ENCODE results near the gene IFT81.

Gene IFT81

GRCh38 chr12:110157539-110157938 lies 33.4 kb downstream of the IFT81 start:
- DNase-seq (ENCODE audit: low read depth in 2 of 2), result no peak

GRCh38 chr12:110159671-110160245 lies 35.6 kb downstream of the IFT81 start:
- DNase-seq (ENCODE audit: low read depth in 2 of 2), result no peak

GRCh38 chr12:110165540-110166159 lies 41.5 kb downstream of the IFT81 start:
- no peak for DNase-seq (ENCODE audit: low read depth in 2 of 2)

DNA sequence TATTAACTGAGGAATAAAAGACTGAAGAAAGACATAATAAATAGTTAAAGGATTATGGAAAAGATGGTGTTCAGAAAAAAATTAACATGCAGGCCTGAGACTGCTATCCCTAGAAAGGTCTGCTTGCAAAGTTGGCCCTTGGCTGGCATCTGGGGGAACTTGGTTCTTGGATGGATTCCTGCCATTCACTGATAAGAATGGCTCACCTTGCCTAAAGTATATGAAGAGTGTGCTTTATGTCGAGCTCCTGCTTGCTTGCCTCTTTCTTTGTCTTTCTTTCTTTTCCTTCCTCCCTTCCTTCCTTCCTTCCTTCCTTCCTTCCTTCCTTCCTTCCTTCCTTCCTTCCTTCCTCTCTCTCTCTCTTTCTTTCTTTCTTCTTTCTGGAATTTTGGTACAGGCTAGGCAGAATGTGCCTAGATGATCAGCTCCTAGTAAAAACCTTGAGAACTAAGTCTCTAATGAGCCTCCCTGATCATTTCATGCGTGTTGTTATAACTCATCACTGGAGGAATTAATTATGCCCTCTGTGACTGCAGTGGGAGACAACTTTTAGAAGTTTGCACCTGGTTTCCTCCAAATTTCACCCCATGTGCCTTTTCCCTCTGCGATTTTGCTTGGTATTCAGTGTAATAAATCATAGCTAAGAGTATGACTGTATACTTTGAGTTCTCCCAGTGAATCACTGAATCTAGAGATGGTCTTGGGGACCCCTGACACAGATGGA lies 44.7 kb downstream of the IFT81 start:
- no peak for DNase-seq (ENCODE audit: low read depth in 2 of 2)

DNA sequence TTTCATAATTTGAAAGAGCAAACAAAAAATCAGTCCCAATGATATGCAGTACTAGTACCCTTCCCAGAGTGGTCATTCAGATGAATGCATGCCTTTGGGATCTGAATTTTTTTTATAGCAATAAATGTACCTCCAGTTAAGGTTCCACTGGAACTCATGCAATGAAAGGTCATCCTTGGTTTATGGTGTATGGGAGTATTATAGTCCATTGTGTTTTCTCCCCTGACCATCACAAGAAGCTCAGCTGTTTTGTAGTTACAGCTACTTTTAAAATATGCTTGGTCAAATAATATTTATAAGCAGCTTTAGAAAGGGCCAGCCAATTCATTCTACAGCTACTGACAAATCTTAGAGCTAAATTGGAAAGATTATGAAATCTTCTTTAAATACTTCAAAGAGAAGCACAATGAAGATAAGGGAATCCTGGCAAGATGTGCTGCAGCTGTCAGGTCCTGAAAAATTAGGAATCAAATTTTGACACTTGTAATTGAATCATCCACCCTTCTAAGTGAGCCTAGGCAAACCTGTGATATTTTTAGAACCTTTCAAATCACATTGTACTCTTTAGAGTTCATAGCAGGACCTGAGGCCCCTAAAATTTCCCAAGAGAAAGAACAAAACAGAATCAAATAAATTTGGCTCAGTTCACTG lies 46.5 kb downstream of the IFT81 start:
- no peak for DNase-seq (ENCODE audit: low read depth in 2 of 2)

GRCh38 chr12:110171186-110171538 lies 47.0 kb downstream of the IFT81 start:
- no peak for DNase-seq (ENCODE audit: low read depth in 2 of 2)

DNA sequence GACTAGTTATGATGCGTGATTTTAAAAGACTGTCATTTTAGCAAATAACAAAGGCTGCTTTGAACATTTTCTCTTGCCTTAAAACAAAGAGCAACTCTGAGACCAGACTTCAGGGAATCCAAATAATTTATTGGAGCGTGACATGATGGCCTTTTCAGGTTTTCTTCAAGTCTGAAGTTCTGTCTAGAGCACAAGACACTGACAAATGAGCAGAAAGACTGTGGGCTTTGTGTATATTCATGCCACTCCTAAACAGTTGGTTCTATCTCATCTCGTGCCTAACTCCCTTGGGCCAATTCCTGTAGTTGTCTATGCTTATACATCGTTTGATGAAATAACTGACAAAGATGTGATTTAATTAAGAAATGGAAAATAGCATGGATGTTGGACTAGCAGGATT lies 47.5 kb downstream of the IFT81 start:
- DNase-seq (ENCODE audit: low read depth in 2 of 2), result no peak

DNA sequence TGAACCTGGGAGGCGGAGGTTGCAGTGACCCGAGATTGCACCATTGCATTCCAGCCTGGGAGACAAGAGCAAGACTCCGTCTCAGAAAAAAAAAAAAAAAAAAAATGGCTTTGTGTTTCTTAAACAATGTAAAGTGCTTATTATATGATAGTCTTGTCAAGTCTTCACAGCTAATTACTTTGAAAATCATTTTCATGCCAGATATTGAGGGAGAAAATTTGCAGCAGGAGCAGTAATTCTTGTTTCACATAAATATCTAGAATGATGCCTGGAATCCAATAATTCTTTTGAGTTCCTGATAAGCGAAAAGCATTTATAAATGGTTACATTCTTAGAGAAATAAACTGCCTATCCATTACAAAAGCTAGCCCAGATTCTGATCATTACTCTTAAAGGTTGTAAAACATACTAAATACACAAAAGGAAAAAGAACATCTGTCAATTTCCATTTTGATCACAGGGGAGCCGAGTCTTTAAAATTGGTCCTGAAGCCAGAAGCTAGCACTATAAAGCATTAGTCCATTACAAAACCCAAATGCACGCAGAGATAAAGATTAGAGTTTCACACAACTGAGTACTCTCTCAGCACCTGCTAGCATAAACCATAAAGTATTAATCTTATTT lies 50.3 kb downstream of the IFT81 start:
- DNase-seq (ENCODE audit: low read depth in 2 of 2), result no peak

DNA sequence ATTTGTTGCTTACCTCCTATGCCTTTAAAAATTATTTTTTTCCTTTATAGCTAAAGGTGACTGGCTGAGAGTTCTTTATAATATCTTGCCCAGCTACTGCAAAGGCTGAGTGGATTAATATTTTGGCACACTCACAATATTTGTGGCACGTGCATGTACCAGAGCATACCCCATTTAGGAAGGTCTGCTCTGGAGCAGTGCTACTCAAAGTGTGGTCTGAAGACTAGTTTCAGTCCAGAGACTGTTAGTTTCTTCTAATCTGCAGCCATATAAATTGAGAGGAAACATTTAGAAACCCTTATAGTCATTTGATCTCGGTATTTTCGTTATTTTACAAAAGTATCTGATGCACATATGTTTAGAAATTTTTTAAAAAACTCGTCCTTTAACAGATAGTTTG lies 51.0 kb downstream of the IFT81 start:
- DNase-seq (ENCODE audit: low read depth in 2 of 2), result no peak

- DNase-seq (ENCODE audit: low read depth in 2 of 2), result no peak
Observed at GRCh38 chr12:110176745-110177144, 52.6 kb downstream of the IFT81 start.

DNA sequence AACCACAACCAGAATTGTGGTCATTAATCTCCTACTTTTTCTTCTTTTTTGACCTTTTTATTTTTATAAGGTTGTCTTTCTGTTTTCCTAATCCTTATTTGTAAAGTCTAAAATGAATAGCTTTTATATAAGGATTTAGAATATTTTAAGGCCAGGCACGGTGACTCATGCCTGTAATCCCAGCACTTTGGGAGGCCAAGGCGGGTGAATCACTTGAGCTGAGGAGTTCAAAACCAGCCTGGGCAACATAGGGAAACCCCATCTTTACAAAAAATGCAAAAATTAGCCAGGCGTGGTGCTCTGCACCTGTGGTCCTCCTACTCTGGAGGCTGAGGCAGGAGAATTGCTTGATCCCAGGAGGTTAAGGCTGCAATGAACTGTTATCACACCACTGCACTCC lies 55.1 kb downstream of the IFT81 start:
- no peak for DNase-seq (ENCODE audit: low read depth in 2 of 2)

DNA sequence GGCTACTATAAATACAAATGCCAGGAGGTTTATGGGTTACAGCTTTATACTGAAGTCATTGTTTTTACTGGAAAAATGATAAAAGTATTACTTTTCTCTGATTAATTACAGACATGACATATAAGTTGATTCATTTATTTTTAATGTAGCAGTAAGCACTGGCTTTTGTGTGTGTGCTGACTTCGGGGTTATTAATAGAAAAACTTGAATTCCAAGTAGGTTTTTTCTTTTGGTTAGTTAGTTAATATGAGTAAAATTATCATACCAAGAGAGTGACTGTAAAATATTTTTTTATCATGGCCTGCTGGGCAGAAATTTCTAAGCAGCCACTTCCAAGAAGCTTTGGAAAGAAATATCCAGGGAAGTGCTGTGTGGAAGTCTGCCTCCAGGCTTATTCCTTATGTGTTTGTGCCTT lies 56.4 kb downstream of the IFT81 start:
- no peak for DNase-seq (ENCODE audit: low read depth in 2 of 2)

DNA sequence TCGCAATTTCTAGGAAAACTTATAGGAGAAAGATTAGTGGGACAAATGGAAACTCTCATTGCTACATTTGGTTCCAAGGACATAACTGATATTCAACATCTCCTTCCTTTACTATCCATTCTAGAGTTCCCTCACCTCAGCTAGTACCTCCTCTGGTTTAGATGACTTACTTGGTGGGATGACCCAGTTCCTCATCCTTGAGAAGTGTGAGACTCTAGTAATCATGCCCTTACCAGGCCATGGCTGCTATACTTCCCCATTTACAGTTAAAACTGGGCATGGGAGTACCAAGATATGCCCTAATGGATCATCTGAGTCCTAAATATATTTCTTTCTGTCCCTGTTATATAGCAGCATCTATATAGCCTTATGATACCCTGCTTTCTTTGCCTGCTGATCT lies 58.1 kb downstream of the IFT81 start:
- no peak for DNase-seq (ENCODE audit: low read depth in 2 of 2)

GRCh38 chr12:110183386-110183785 lies 59.2 kb downstream of the IFT81 start:
- no peak for DNase-seq (ENCODE audit: low read depth in 2 of 2)

DNA sequence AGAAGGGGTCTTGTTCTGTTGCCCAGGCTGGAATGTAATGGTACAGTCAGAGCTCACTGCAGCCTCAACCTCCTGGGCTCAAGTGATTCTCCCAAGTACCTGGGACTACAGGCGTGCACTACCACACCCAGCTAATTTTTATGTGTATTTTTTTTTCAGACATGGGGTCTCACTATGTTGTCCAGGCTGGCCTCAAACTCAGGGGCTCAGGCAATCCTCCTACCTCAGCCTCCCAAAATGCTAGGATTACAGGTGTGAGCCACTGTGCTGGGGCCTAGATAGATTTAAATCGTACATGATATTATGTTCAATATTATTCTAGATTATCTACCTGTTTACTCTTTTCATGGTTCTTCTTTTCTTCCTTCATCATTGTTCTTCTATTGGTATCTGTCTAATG lies 61.5 kb downstream of the IFT81 start:
- no peak for DNase-seq (ENCODE audit: low read depth in 2 of 2)

DNA sequence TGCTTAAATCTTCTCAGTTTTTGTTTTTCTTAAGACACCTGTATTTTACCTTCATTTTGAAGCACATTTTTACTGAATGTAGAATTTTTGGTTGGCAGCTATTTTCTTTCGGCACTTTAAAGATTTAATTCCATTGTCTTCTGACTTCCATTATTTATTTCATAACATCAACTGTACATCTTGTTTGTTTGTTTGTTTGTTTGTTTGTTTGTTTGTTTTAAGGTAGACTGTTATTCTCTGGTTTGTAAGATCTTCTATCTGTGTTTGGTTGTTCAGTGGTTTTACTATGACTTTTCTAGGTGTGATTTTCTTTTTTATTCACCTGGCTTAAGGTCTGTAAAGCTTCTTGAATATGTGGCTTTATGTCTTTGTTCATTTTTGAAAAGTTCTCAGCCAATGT lies 61.9 kb downstream of the IFT81 start:
- no peak for DNase-seq (ENCODE audit: low read depth in 2 of 2)

GRCh38 chr12:110193196-110193595 lies 69.0 kb downstream of the IFT81 start:
- DNase-seq (ENCODE audit: low read depth in 2 of 2), result no peak

- no peak for DNase-seq (ENCODE audit: low read depth in 2 of 2)
Observed at GRCh38 chr12:110197003-110197402, 72.8 kb downstream of the IFT81 start.

GRCh38 chr12:110198386-110198785 lies 74.2 kb downstream of the IFT81 start:
- no peak for DNase-seq (ENCODE audit: low read depth in 2 of 2)

- no peak for DNase-seq (ENCODE audit: low read depth in 2 of 2)
Observed at GRCh38 chr12:110199339-110200123, 75.4 kb downstream of the IFT81 start.

GRCh38 chr12:110200124-110200417 lies 75.9 kb downstream of the IFT81 start:
- DNase-seq (ENCODE audit: low read depth in 2 of 2), result no peak

DNA sequence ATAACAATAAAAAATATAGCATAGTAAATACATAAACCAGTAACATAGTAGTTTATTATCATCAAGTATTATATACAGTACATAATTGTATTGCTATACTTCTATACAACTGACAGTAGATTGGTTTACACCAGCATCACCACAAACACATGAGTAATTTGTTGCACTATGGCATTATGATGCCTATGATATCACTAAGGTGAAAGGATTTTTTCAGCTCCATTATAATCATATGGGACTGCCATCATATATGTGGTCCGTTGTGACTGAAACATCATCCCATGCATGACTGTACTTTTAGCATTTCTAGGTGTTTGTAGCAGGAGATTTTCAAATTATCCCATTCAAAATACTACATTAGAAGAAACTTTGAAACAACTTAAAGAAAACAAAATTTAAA lies 77.8 kb downstream of the IFT81 start:
- no peak for DNase-seq (ENCODE audit: low read depth in 2 of 2)
